Activated T-helper 2 cell treated with anti-CD3 and anti-CD28 coated beads, Interferon-gamma antibody, Interleukin-2, Interleukin-4, amounts not matched to agents 10 μg/mL and 5 μg/mL and 100 μg/mL, durations not matched to agents 14 hours and 24 hours and 36 hours (primary cell): ENCODE measurements around the gene TMEM69. TPM values are rescaled to one million over a fixed set of nuclear protein-coding genes. Genes with fewer than 3 reads are reported as not detected.
"Not testable (repeated sequence)": the region's sequence is repeated elsewhere in the genome, so short reads cannot be mapped to it uniquely, and the experiment has no call there.

Experiments used
- DNase-seq: peaks from one replicate; pipeline ENCODE4 v3.0.0; 2021; ENCODE audit warnings: low spot score
- H3K27ac Mint-ChIP-seq: one replicate; pipeline ENCODE4 v1.8.0; 2021; ENCODE audit warnings: mixed read lengths
- H3K27me3 Mint-ChIP-seq: one replicate; pipeline ENCODE4 v1.8.0; 2021; ENCODE audit warnings: low read depth, mixed read lengths
- H3K36me3 Mint-ChIP-seq: one replicate; pipeline ENCODE4 v1.8.0; 2021; ENCODE audit warnings: low read depth, mixed read lengths
- H3K4me1 Mint-ChIP-seq: one replicate; pipeline ENCODE4 v1.8.0; 2021; ENCODE audit warnings: low read depth, mixed read lengths
- H3K4me3 Mint-ChIP-seq: one replicate; pipeline ENCODE4 v1.8.0; 2021; ENCODE audit warnings: low read depth, mild to moderate bottlenecking, moderate library complexity, mixed read lengths
- H3K9me3 Mint-ChIP-seq: one replicate; pipeline ENCODE4 v1.8.0; 2021; ENCODE audit warnings: mixed read lengths
- intact Hi-C: fragments of 100-400 bp; cut with micrococcal nuclease; formaldehyde crosslinking; loops from one replicate; pipeline ENCODE4 v1.15.1; 2023
- total RNA-seq: library from RNA; stranded (reverse); gene quantifications from 2 replicates; pipeline ENCODE4 v1.2.3, GENCODE V29; 2022

TMEM69 gene
- total RNA-seq, 1 donor from 2014 or later: 26.8 TPM

DNA sequence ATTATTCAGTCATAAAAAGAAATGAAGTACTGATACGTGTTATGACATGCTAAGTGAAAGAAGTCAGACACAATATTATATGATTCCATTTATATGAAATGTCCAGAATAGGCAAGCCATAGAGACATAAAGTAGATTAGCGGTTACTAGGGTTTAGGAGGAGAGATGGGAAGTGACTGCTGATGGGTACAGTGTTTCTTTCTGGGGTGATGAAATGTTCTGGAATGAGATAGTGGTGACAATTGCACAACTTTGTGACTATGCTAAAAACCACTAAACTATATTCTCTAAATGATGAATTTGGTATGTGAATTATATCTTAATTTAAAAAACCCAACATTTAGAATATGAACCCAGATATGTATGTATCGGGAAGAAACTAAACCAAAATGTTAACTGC, 34.8 kb downstream of the TMEM69 start:
- intact Hi-C loops: no loop called here
- H3K27ac Mint-ChIP-seq: no peak overlapping the region
- no peak overlapping the region for H3K4me3 Mint-ChIP-seq
- H3K9me3 Mint-ChIP-seq: no peaks in the 10 kb centered on the region
- no peaks in the 10 kb centered on the region for H3K36me3 Mint-ChIP-seq
- no peaks in the 10 kb centered on the region for H3K27me3 Mint-ChIP-seq
- no peaks in the 10 kb centered on the region for H3K4me1 Mint-ChIP-seq
- DNase-seq: no peak

DNA sequence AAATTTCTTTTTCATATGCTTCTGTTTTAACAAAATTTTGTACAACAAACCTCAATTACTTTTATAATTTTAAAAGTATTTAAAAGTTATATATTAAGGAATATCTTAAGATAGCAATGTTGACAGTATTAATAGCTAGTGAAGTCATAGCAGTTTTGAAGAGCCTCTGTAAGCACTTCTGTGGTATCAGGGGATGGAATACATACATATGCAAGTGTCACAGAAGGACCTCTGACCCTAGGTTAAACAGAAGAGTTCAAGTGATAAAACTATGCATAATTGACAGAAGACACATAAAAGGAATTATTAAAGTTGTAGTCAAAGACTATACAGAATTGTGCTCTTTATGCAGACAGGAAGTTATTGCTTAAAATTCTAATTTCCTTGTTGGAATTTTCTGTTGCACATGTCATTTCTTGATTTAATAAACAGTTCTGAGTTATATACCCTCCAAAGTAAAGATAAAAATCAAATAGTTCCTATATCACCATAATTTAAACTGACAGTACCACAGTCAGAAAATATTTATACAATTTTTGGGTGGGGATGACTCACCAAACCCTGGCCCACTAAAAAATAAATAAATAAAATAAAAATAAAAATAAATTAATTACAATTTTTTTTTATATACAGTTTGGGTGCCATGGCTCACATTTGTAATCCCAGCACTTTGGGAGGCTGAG, 35.4 kb downstream of the TMEM69 start:
- Mint-ChIP-seq H3K27me3 (no peaks in the 10 kb centered on the region), H3K4me1 (no peaks in the 10 kb centered on the region), H3K4me3 (no peak overlapping the region), H3K9me3 (no peaks in the 10 kb centered on the region), H3K27ac (no peak overlapping the region), H3K36me3 (no peaks in the 10 kb centered on the region)
- DNase-seq: no peak
- intact Hi-C loops: no loop called here

DNA sequence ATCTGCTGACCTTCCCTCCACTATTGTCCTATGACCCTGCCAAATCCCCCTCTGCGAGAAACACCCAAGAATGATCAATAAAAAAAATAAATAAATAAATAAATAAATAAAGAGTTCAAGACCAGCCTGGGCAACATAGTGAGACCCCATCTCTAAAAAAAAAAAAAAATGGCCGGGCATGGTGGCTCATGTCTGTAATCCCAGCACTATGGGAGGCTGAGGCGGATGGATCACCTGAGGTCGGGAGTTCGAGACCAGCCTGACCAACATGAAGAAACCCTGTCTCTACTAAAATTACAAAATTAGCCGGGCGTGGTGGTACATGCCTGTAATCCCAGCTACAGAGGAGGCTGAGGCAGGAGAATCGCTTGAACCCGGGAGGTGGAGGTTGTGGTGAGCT, 38.0 kb downstream of the TMEM69 start:
- not testable (repeated sequence) for H3K4me3 Mint-ChIP-seq, H3K27ac Mint-ChIP-seq

DNA sequence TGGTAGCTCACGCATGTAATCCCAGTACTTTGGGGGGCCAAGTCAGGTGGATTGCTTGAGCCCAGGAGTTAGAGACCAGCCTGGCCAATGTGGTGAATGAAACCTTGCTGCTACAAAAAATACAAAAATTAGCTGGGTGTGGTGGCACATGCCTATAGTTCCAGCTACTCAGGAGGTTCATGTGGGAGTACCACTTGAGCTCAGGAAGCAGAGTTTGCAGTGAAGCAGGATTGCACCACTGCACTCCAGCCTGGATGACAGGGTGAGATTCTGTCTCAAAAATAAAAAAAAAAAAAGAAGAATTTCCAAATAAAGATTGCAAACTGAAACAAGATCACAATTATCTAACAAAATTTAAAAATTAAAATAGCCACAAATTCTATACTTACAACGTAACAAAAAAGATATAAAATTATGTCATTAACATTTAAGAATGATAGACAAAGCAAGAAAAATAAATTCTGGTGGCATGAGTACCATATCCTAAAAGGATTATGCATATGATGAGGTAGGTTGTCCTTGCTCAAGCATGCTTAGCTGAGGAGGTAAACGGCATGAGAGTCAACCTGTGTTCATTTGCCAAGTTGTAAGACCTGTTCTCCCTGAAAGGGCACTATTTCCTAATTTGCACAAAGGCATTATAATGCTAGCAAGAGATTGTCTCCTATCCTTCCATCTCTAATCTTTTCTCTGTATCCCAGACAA, 42.2 kb downstream of the TMEM69 start:
- H3K36me3 Mint-ChIP-seq: peaks cover 3% of the 10 kb centered on the region
- H3K4me1 Mint-ChIP-seq: peaks cover 4% of the 10 kb centered on the region
- intact Hi-C loops: no loop called here
- H3K4me3 Mint-ChIP-seq: no peak overlapping the region
- DNase-seq: no peak
- H3K27me3 Mint-ChIP-seq: no peaks in the 10 kb centered on the region
- H3K9me3 Mint-ChIP-seq: no peaks in the 10 kb centered on the region
- no peak overlapping the region for H3K27ac Mint-ChIP-seq

More for the DNA sequence above, 38.0 kb downstream of the TMEM69 start:
- H3K36me3 Mint-ChIP-seq, intact Hi-C loops, H3K9me3 Mint-ChIP-seq, DNase-seq, H3K4me1 Mint-ChIP-seq, H3K27me3 Mint-ChIP-seq: not testable (repeated sequence)

DNA sequence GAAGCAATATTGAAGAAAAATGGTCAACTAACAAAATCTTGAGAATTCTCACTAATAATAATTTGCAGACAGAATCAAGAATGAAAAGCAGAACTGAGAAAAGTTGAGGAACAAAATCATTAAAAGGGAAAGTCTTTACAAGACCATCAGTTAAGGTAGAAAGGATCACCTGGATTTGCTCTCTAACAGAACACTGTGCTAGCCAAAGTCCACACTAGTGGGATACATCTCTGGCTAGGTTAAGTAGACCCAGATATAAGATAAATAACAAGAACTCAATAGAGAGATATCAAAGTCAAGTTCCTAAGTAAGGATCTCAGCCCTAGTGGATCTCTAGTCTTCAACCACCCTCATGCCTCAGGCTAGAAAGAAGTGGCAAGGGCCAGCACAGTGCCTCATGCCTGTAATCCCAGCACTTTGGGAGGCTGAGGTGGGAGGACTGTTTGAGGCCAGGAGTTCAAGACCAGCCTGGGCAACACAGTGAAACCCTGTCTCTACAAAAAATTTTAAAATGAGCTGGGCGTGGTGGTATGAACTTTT, 42.9 kb downstream of the TMEM69 start:
- H3K4me3 Mint-ChIP-seq: no peak overlapping the region
- no peak overlapping the region for H3K27ac Mint-ChIP-seq
- H3K4me1 Mint-ChIP-seq: peaks cover 4% of the 10 kb centered on the region
- intact Hi-C loops: no loop called here
- H3K9me3 Mint-ChIP-seq: no peaks in the 10 kb centered on the region
- H3K27me3 Mint-ChIP-seq: no peaks in the 10 kb centered on the region
- H3K36me3 Mint-ChIP-seq: peaks cover 3% of the 10 kb centered on the region
- no peak for DNase-seq

DNA sequence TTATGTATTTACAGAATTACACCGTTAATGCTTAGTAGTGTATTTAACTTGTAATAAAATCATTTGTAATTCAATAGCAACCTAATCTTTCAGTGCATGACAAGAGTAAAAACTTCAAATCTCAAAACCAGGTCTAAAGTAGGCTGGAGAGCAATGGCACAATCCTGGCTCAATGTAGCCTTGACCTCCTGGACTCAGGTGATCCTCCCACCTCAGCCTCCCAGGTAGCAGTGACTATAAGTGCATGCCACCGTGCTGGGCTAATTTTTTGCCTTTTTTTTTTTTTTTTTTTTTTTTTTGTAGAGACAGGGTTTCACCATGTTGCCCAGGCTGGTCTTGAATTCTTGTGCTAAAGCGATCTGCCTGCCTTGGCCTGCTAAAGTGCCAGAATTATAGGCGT, 51.2 kb downstream of the TMEM69 start:
- no peaks in the 10 kb centered on the region for H3K27me3 Mint-ChIP-seq
- no peaks in the 10 kb centered on the region for H3K4me1 Mint-ChIP-seq
- no peak for DNase-seq
- intact Hi-C loops: no loop called here
- no peak overlapping the region for H3K4me3 Mint-ChIP-seq
- H3K27ac Mint-ChIP-seq: no peak overlapping the region
- no peaks in the 10 kb centered on the region for H3K9me3 Mint-ChIP-seq
- H3K36me3 Mint-ChIP-seq: peaks cover 22% of the 10 kb centered on the region

DNA sequence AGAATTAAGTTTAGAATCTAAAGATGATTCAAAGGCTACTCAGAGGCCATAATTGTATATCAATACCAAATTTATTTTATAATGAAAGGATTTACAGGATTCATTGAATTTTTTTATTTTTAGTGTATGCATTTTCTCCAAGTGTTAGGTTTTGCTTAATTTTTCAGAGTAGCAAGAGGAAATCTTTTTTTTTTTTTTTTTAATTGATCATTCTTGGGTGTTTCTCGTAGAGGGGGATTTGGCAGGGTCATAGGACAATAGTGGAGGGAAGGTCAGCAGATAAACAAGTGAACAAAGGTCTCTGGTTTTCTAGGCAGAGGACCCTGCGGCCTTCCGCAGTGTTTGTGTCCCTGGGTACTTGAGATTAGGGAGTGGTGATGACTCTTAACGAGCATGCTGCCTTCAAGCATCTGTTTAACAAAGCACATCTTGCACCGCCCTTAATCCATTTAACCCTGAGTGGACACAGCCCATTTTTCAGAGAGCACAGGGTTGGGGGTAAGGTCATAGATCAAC, 51.7 kb downstream of the TMEM69 start:
- H3K27ac Mint-ChIP-seq, H3K27me3 Mint-ChIP-seq, DNase-seq, intact Hi-C loops, H3K4me1 Mint-ChIP-seq, H3K9me3 Mint-ChIP-seq, H3K4me3 Mint-ChIP-seq: not testable (repeated sequence)
- H3K36me3 Mint-ChIP-seq: peaks cover 24% of the 10 kb centered on the region

Other genes with a start within 250 kb of the TMEM69 start
- gene TESK2, start 197.0 kb upstream of the TMEM69 start, total RNA-seq: 2.3 and 2.9 TPM in 2 replicates
- gene CCDC163, start 188.1 kb upstream of the TMEM69 start, total RNA-seq: 3.5 and 4.0 TPM in 2 replicates
- gene MMACHC, start 187.9 kb upstream of the TMEM69 start, total RNA-seq: 8.0 and 9.4 TPM in 2 replicates
- 703 and 712 TPM in 2 replicates for gene PRDX1, start 166.3 kb upstream of the TMEM69 start, total RNA-seq
- 191 and 210 TPM in 2 replicates for gene AKR1A1, start 137.4 kb upstream of the TMEM69 start, total RNA-seq
- 253 and 265 TPM in 2 replicates for gene NASP, start 104.1 kb upstream of the TMEM69 start, total RNA-seq
- gene CCDC17, start 64.1 kb upstream of the TMEM69 start, total RNA-seq: 2.5 and 2.8 TPM in 2 replicates
- gene GPBP1L1, start 1.6 kb upstream of the TMEM69 start, total RNA-seq: 100 and 103 TPM in 2 replicates
- gene IPP, start 62.5 kb downstream of the TMEM69 start, total RNA-seq: 14.7 and 15.6 TPM in 2 replicates
- gene MAST2, start 115.4 kb downstream of the TMEM69 start, total RNA-seq: 33.4 and 38.6 TPM in 2 replicates